ENCODE measurements around the gene PPM1H. TPM values are rescaled to one million over a fixed set of nuclear protein-coding genes. Genes with fewer than 3 reads are reported as not detected.
A peak's percentile ranks its signal among the peaks of the same experiment; 100 is the strongest.

The PPM1H gene
- total and polyA plus RNA-seq, 10 of the 15 experiments (the other 5 are each of a cell fraction or from before 2014, with no cell fraction given): 0.11 to 0.83 (median 0.49) TPM

DNA sequence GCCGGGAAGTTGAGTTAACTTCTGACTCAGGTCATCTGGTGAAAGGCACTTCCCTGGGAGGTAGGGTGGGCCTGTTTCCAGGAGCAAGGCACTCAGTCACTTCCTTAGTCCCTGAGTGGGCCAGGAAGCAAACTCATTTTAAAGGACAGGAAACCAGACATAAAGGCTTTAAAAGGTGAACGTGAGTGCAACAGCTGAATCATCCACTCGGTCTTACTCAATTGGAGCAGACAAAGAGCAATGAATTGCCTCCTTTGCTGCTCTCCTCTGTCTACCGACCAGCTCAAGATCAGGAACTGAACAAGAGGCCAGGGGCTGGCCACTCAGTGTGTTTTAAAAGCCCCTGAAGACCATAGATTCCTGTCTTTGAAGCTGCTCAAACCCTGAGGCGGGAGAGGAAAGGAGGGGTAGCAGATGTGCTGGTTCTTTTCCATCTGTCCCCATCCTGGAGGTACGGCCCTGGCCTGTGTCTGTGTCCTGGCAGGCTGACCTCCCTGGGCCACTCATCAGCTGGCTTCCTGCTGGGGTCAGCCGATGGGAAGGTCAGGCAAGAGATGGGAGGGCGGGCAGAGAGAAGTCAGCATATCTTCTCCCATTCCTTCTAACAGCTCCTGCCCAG, 148.9 kb downstream of the PPM1H start:
- Histone ChIP-seq H4K20me1 (ENCODE audit: control insufficient read depth, insufficient read depth) (no peaks in the 10 kb centered on the region), H3K27ac (ENCODE audit: control insufficient read depth, insufficient read depth) (no peak overlapping the region), H3K4me3 (no peak overlapping the region), H3K4me1 (ENCODE audit: control insufficient read depth, insufficient read depth, low read length) (no peaks in the 10 kb centered on the region; the same call in 1 of the 2 replicates), H3K9me3 (replicated peaks; ENCODE audit: control insufficient read depth, insufficient read depth, low read length) (no peaks in the 10 kb centered on the region), H2AFZ (ENCODE audit: control insufficient read depth, low read depth, low read length) (peak overlapping the region; percentile 35; the same call in 1 of the 2 replicates), H3K36me3 (ENCODE audit: control insufficient read depth in 2 of 2, insufficient read depth in 2 of 2, low read length in 1 of 2) (no peaks in the 10 kb centered on the region), H3K27me3 (replicated peaks in 1 of 2; ENCODE audit: control insufficient read depth in 2 of 2, insufficient read depth in 2 of 2, low read length in 1 of 2) (no peaks in the 10 kb centered on the region), H3K9ac (ENCODE audit: control insufficient read depth, insufficient read depth, low read length) (no peak overlapping the region), H3K79me2 (ENCODE audit: control insufficient read depth, insufficient read depth, low read length) (no peaks in the 10 kb centered on the region), H3K4me2 (ENCODE audit: control insufficient read depth, insufficient read depth) (no peak overlapping the region)
- WGBS (ENCODE audit: insufficient coverage, insufficient replicate concordance, low lambda C conversion rate, missing lambda C conversion rate): 44% methylated on average over 8 of the region's 8 CpGs
- TF ChIP-seq ZNF687 (IDR thresholded peaks at IDR 0.05) (no peak), POLR2AphosphoS2 (IDR thresholded peaks at IDR 0.05; ENCODE audit: low read depth, low read length) (no peak), PML (IDR thresholded peaks at IDR 0.05; ENCODE audit: low read length) (no peak), SRF (IDR thresholded peaks at IDR 0.05; ENCODE audit: low read depth in 2 of 2, low read length in 2 of 2) (no peak), CREB1 (IDR thresholded peaks at IDR 0.05; ENCODE audit: low read depth) (0 out of 2 replicates have a peak, but pooled peaks have one; percentile 24), NR2F1 (conservative IDR thresholded peaks at IDR 0.05) (no peak), TCF12 (IDR thresholded peaks at IDR 0.05; ENCODE audit: low read depth, low read length) (no peak)
- TF ChIP-seq, protein P1, sequence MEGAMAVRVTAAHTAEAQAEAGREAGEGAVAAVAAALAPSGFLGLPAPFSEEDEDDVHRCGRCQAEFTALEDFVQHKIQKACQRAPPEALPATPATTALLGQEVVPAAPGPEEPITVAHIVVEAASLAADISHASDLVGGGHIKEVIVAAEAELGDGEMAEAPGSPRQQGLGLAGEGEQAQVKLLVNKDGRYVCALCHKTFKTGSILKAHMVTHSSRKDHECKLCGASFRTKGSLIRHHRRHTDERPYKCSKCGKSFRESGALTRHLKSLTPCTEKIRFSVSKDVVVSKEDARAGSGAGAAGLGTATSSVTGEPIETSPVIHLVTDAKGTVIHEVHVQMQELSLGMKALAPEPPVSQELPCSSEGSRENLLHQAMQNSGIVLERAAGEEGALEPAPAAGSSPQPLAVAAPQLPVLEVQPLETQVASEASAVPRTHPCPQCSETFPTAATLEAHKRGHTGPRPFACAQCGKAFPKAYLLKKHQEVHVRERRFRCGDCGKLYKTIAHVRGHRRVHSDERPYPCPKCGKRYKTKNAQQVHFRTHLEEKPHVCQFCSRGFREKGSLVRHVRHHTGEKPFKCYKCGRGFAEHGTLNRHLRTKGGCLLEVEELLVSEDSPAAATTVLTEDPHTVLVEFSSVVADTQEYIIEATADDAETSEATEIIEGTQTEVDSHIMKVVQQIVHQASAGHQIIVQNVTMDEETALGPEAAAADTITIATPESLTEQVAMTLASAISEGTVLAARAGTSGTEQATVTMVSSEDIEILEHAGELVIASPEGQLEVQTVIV (IDR thresholded peaks at IDR 0.05; ENCODE audit: borderline replicate concordance, partially characterized antibody): no peak
- in situ Hi-C loops (cut with MboI) (no loop called here), intact Hi-C loops (cut with micrococcal nuclease; ENCODE audit: unreplicated experiment) (no loop called here)
- ChIA-PET SMC1A (ENCODE audit: uncharacterized antibody, unreplicated experiment) (interaction anchor here (1.9 kb wide), 1 partner anchor 180 kb away, joined by 6 read pairs; no protein-coding TSS in a partner anchor), RAD21 (ENCODE audit: unreplicated experiment) (interaction anchor here (0.8 kb wide), 1 partner anchor 348 kb away, joined by 3 read pairs; no protein-coding TSS in a partner anchor), CTCF (interaction anchor here (0.6 to 1.1 kb wide), 3 partner anchors 27 to 348 kb away, joined by 3 to 6 read pairs (median 3); no protein-coding TSS in a partner anchor), POLR2A (no interaction called here)
- BruUV-seq (replicated peaks): no TSS peak
- no peak for DNase-seq (ENCODE audit: low read depth, low spot score)
- ATAC-seq: no peak
- no peak for FAIRE-seq

Data from GM12878 (cell line).